ENCODE results near the gene TNN.
A peak's percentile ranks its signal among the peaks of the same experiment; 100 is the strongest.

TNN gene

DNA sequence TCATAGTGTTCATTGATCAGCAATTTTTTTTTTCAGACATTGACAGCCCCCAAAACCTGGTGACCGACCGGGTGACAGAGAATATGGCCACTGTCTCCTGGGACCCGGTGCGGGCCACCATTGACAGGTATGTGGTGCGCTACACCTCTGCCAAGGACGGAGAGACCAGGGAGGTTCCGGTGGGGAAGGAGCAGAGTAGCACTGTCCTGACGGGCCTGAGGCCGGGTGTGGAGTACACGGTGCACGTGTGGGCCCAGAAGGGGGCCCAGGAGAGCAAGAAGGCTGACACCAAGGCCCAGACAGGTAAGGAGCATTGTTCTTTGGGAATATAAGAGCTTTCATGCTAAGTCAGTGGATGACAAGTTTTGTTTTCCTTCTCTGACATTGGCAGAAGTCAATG is 49.3 kb downstream of the TNN start:
- DNase-seq = no peak

DNA sequence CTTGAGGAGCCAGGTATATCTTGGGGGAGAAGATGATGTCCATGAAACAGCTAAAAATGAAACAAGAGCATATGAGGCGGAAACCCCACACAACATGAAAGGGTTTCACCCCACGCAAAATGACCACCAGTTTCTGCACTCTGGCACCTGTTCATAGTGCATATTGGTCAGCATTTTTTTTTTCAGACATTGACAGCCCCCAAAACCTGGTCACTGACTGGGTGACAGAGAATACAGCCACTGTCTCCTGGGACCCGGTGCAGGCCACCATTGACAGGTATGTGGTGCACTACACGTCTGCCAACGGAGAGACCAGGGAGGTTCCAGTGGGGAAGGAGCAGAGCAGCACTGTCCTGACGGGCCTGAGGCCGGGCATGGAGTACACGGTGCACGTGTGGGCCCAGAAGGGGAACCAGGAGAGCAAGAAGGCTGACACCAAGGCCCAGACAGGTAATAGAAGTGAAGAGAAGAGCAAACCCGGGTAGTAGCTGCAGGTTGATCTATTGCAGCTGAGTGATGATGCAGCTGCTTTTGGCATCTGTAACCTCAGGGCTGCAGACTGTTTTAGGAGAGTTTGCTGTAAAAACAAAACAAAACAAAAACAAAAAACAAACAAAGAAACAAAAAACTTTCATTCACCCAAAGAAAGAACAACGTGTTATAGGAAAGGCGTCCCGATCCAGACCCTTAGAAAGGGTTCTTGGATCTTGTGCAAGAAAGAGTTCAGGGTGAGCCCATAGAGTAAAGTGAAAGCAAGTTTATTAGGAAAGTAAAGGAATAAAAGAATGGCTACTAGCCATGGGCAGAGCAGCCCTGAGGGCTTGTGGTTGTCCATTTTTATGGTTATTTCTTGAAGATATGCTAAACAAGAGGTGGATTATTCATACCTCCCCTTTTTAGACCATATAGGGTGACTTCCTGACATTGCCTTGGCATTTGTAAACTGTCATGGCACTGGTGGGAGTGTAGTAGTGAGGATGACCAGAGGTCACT is 51.0 kb downstream of the TNN start:
- DNase-seq = no peak

DNA sequence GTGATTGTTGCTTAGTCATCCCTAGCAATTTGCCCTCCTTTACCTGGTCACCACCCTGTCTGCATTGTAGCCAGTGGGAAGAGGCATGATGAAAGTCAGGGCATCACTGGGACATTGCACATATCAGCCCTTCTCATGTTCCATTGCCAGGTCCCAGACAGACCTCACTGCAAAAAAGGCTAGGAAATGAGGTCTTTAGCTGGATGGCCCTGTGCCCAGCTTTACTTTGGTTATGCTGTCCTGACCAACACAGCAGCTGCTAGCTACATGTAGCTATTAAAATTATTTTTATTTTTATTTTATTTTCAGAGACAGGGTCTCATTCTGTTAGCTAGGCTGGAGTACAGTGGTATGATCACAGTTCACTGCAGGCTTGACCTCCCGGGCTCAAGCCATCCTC is 52.9 kb downstream of the TNN start:
- DNase-seq = no peak

DNA sequence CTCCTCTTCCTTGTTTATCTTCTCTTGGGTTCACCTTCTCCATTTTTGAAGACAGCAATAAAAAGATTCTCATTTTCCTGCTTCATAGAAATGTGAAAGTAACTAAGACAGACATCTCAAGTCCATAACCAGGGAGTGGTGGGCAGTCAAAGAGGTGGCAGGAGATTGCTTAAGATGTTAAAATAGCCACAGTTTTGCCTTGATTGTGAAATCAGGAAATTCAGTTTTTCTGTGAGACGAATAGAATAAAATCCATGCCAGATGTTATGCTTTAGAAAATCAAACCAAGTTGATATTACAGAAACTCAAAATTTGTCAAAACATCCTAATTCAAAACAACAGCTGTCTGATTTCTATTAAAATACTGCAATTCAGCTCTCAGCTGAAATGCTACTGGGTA is 57.2 kb downstream of the TNN start:
- DNase-seq = no peak

DNA sequence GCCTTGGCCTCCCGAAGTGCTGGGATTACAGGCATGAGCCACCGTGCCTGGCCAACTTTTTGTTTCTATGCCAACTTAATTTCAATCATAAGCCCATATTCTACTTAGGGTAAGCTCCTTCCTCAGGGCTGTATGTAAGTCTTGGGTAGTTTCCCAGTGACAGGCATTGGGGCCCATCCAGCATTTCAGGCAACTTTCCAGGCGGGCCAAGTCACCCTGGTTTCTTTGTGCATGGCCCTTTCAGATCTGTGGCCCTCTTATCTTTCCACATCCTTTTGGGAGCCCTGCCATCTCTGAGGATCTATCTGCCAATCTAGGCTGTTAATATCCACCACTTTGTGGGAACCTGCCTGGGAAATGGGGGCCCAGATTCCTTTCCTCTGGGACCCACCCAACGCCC is 58.7 kb downstream of the TNN start:
- no peak for DNase-seq

DNA sequence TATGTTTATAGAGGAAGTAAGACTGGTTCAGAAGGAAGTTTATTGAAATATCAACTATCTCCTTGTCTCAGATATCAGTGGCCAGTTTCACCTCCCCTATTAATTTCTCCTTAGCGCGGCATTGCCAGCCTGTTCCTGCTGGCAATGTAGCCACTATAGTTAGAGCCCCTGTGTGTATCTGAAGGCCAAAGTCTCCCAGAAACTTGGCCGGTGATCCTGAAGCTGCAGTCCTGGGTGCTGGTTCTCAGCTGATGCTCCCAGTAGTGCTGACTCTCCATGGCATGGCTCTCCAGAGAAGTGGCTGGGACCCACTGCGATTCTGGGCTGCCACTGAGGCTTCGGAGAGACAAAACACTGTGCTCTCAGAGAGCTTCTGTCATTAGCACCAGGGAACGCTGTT is 59.9 kb downstream of the TNN start:
- DNase-seq = no peak

DNA sequence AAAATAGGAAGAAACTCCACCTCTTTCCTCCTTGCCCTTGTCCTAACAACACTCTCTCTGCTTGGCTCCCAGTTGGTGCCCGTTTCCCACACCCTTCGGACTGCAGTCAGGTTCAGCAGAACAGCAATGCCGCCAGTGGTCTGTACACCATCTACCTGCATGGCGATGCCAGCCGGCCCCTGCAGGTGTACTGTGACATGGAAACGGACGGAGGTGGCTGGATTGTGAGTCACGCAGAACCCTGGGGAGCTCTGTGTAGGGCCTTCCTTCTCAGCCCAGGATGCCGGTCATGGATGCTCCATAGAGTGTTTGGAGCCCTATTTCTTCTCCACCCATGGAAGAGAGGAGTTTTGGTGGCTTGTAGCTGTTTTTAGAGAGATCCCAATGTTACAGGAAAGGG is 60.9 kb downstream of the TNN start:
- no peak for DNase-seq

DNA sequence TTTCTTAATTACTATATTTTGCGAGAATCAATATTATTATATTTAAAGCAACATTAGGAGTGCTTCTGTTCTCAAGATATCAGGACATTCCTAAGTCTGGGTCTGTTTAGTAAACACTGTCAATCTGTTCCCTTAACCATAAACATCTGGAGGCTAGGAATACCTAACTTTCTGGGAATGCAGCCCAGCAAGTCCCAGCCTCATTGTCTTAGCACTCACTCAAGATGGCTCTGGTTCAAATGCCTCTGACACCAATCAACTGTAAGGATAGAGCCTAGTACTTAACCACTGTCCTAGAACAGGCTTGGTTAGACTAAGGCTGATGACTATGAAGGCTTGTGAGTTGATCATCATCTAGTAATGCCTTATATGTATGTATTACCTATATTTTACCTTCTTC is 61.5 kb downstream of the TNN start:
- DNase-seq = no peak

DNA sequence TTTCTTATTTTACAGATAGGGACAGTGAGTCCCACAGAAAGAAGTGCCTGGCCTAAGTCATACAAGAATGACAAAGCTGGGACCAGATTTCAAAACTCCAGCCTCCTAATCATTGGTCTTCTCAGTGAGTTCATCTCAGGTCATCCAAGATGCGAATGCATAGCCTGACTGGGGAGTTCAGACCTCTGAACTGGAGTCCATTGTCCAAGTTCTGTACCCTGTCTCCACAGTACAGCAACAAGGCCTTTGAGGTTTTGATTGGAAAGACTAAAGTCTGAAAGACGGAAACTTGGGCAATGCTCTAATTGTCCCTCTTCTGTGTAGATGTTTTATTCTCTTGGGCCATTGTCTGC is 62.0 kb downstream of the TNN start:
- DNase-seq = no peak

DNA sequence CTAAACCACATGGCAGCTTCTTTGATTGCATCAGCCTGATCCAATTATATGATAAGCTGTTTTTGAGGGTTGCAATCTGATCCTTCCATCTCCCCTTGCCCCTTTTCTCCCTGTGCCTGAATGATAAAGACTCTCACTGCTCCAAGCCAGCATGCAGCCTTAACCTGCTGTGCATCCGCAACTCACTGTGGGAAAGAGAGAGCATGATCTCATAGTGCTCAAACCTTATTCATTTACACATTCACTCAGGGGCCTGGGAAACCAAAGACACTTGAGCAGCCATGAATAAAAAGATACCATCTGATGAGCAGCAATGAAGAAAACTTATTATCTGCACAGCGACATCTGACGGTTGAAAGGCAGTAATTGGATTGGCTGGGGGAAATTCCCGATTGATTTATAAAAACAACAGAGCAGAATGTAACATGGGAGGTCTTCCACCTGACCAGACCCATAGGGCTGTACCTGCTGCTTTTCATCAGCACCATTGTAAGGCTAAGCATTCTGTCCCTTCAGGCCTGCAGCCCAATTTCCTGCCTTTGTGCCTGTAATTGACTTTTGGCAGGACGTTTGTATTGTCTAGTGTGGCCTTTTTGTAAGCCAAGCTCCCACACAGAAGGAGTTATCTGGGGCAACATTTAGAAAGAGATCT is 62.5 kb downstream of the TNN start:
- no peak for DNase-seq

DNA sequence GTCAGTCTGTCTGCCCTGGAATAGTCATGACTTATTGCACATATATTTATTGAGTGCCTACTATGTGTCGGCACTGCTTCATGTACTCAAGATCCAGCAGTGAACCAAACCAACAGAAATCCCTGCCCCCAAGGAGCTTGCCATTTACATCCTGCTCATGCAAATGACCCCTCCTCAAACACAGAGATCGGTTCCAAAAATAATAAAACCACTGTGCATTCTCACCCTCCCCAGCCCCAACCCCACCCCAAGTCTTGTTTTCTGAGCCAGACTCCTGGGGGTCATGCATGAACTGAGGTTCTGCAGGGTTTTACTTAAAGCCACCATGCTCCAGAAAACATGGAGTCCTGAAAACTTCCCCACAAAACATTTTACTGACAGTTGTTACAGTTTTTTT is 63.0 kb downstream of the TNN start:
- no peak for DNase-seq

DNA sequence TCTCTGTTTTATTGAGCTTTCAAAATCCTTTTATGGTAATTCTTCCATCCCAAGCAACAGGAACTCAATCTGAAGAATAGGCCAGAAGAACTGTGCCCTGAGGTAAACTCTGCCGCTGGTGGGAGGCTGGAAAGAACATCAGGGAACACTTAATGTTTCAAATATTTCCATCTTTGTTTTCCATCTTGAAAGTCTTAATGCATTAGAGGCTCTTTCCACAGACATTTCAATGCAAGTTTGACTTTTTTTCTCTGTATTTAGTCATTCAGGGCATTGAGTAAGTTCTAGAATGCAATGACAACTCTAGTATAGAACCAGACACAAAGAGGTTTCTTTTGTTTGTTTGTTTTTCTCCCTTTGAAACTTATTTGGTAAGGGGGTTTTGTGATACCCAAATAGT is 63.5 kb downstream of the TNN start:
- no peak for DNase-seq

DNA sequence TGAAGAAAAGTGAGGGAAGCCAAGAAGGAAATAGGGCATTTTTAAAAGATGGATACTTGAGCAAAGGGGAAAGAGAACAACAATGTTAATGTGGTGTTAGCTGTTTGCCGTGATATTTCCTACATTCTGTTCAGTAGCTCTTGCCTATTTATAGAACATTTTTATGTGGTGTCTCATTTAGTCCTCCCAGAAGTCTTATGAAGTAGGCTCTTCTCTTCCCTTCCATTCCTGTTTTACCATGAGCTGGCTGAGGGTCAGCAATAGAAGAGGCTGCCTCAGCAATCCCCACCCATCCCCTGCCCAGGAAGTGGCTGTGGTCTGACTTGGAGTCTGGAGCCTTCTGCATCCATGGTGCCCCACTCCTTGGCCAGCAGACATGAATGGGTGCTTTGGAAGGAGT is 64.8 kb downstream of the TNN start:
- DNase-seq = no peak

DNA sequence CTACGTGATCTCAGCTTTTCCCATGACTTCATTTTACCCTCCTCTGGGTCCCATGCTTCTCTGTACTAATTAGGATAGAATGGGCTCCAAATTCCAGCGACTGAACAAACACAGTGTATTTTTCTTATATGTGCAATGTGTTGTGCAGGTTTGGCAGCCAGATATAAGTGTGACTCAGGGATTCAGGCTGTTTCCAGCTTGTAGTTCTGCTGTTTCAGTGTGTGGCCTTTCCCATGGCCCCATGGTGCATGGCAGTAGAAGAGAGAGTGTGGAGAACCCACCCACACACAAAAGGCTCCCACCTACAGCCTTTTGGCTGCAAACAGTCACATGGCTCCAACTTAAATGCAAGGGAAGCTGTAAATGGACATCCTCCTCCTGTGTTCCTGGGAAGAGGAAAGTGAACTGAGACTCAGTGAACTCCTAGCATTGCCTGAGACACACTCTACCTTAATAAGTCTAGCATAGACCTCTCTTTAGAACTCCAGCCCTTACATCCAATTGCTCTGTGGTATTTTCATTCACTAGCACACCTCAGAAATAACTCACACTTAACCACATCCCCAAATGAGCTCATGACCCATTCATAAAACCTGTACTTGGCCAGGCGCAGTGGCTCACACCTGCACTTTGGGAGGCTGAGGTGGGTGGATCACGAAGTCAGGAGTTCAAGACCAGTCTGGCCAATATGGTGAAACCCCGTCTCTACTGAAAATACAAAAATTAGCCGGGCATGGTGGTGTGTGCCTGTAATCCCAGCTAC is 66.2 kb downstream of the TNN start:
- no peak for DNase-seq

DNA sequence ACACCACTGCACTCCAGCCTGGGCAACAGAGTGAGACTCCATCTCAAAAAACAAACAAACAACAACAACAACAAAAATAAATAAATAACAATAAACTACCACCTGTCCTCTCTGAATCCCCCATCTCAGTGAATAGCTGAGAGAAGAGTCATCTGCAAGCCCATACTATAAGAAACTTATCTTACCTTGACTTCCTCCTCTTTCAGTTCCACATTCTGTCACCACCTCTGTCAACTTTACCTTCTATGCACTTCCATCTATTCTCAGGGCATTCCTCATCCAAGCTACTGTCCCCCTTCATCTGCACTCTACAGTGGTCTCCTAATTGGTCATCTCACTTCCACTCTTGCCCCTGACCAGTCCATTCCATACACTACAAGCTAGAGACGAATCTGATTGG is 66.9 kb downstream of the TNN start:
- no peak for DNase-seq

DNA sequence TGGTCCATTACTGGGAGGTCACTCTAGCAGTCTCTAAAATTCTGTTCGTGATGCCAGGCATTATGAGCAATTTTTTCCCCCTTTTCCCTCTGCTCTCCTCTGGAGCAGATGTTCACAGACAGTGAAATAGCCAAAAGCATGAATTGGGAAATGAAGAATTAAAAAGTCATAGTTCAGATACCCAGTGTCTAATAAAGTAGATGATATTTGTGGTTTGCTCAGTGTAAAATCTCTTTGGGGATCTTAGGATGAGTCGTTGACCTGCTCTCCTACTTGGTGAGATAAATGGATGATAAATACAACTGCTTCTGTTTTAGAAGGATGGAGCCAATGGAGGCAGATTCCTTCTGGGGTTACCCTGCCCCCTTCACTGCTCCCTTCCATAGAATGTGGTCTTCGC is 68.6 kb downstream of the TNN start:
- no peak for DNase-seq

DNA sequence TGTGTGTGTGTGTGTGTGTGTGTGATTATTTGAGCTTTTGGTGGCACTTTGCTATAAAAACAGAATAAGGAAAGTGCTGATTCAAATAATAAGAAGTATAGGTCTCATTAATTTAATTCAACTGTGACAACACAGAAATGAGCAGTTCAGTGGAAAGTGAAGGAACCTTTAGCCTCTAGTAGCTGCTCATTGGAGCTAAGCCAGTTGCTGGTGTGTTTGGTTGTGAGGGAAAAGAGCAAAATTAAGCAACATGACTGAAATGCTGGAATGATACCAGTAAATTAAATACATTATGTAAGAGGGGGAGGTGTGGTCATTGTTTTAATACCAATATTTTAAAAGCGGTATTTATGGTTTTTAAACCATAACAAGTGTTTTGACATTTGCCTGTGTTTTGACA is 69.7 kb downstream of the TNN start:
- no peak for DNase-seq

DNA sequence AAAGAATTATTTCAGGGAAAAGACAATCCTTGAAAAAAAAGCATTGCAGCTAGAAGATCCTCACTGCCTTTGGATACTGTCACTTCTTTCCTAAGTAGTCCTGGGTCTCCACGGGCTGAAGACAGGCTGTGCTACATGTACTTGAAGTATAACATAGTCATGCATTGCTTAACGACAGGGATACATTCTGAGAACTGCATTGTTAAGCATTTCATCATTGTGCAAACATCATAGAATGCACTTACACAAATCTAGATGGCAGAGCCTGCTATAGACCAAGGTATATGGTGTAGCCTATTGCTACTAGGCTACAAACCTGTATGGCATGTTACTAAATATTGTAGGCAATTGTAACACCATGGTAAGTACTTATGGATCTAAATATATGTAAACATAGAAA is 70.9 kb downstream of the TNN start:
- no peak for DNase-seq

DNA sequence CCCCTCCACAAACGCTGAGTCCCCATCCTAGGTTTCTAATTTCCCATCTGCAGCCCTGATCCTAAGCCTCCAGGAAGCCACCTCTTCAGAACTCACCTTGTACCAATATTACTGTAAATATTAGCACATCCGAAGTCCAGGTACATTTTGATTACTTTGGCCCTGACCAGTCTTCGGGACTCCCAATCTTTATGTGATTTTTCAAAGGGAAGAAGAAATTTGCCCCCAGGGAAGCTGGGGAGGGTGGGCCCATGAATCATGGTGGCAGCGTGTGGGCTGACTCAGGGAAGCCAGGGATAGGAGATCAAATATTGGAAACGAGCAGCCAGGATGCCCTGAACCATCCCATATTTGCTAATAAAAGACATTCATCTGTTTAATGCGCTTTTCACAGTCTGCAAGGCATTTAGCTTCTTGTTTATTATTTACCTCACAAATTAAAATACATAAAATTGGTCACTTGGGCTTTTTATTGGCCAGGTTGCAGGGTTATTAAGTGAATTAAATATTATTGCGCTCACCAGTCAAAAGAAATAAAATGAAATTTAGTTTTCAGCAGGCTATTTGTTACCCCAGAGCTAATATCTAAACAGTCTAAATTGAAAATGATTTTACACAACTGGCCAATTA is 78.4 kb downstream of the TNN start:
- no peak for DNase-seq

DNA sequence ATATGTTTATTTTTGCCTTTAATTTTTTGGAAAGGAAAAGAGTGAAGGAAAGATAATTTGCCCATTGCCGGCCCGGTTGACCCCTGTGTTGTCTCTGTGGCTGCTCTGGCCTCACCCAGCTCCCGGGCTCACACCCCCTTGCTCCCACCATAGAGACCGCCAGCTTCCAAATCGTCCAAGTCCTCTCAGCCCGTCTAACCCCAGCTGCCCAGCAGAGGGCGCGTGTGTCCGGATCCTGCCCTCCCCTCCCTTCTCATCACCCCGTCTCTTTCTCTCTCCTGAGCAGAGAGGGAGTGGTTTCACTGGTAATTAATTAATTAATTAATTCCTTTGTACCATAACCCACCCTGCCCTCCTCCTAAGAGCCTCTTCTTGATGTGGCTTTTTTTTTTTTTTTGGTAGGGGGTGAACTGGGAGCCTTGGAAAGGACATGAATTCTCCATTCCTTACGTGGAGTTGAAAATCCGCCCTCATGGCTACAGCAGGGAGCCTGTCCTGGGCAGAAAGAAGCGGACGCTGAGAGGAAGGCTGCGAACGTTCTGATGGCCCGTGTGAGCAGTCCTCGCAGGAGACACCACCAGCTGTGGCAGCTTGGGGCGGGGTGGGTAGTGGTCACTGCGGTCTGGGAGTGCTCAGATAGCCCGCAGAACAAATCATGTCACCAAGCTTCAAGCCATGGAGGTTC is 79.0 kb downstream of the TNN start:
- DNase-seq = peak; percentile 76

DNA sequence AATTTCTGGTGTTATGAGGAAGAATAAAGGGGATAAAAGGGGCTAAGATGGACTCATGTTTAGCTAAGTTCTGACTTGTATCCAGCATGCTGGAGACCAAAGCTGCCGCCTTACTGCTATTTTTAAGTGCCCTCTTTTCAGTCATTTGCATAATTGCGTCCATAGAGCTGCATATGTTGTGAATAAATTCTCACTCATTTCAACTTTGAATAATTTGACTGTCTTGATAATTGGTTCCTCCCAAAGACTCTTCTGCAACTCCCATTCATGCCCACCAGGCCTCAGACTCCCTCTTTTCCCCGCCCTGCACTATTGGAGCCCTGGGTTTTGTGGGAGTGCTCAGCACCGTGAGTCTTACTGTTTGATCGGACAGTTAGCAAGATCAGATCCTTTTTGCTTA is 79.9 kb downstream of the TNN start:
- no peak for DNase-seq

DNA sequence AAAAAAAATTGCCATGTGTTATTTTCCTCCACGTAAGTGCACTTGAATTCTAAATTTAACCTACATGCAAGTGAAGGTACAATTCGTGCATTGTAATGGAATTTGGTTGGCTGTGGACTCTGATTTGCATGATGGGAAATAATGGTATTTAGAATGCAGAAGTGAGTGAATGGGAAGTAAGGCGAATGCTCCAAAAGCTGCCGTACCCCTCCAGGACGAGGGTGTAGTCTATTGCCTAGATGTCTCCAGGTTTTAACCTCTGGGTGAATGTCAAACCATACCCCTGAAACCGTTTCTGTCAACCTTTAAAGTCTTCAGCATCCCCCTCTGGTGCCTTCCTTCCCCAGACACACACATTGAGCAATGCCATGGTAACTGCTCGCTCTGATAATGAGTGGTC is 80.4 kb downstream of the TNN start:
- no peak for DNase-seq

Data from stimulated activated CD4-positive, alpha-beta T cell treated with anti-CD3 and anti-CD28 coated beads, Interleukin-4, amount 100 ng/mL, for 1 hour (primary cell).